AG10803 (cell line): ENCODE measurements around the gene ETNK1.

Experiments used
- DNase-seq: peaks from one replicate; pipeline ENCODE4 v3.0.0; 2010; ENCODE audit warnings: low read depth
- H3K4me3 ChIP-seq: 2 replicates; pipeline ENCODE4 v1.5.1; 2011; ENCODE audit warnings: mild to moderate bottlenecking, low read length, control low read depth
- CTCF ChIP-seq: conservative IDR thresholded peaks from 2 replicates; pipeline ENCODE4 v1.5.1; 2011; ENCODE audit warnings: mild to moderate bottlenecking, low read length, control low read depth, inconsistent platforms

The ETNK1 gene

GRCh38 chr12:22631863-22632463, 7.0 kb downstream of the ETNK1 start:
- no peak overlapping the region for H3K4me3 ChIP-seq
- peak; percentile 13 for DNase-seq
- peak; percentile 66 for TF ChIP-seq CTCF

DNA sequence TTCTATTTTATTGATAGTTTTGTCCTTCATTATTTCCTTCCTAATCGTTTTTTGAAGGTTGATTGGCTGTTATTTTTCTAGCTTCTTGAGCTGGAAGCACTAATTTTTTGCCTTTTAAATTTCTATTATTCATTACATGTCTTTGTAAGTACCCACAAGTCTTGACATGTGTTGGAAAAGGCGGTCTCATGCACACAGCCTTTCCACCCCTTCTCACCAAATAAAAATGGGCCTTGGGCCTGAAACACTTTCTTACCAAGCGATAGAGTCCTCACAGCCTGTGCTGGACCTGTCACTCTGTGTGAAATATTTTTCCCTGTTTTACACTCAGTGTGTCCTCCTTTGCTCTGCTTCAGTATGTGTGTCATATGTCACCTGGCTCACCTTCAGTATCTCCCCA, 9.9 kb downstream of the ETNK1 start:
- H3K4me3 ChIP-seq, result no peak overlapping the region
- DNase-seq, result no peak
- TF ChIP-seq CTCF, result no peak

- no peak for TF ChIP-seq CTCF
- peak; percentile 31 for DNase-seq
- H3K4me3 ChIP-seq, result no peak overlapping the region
Measured at GRCh38 chr12:22635812-22636211, 10.8 kb downstream of the ETNK1 start.

DNA sequence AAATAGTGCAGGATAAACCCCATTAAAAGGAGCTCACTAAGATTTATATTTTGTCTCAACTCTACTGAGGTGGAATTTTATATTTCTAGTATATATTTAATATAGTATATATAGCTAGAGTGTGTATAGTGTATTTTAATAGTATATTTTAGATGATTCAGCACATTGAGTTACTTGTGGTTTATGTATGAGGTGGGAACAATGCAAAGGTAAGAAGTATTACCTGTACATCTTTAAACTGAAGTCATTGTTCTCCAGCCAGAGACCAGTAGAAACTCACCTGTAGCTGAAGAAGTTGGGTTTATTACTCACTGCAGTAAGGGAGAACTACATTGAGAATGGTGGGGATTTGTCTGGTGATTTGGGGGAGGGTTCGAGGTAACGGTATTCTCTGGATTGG, 15.9 kb downstream of the ETNK1 start:
- no peak for DNase-seq
- TF ChIP-seq CTCF, result no peak
- H3K4me3 ChIP-seq, result no peak overlapping the region

DNA sequence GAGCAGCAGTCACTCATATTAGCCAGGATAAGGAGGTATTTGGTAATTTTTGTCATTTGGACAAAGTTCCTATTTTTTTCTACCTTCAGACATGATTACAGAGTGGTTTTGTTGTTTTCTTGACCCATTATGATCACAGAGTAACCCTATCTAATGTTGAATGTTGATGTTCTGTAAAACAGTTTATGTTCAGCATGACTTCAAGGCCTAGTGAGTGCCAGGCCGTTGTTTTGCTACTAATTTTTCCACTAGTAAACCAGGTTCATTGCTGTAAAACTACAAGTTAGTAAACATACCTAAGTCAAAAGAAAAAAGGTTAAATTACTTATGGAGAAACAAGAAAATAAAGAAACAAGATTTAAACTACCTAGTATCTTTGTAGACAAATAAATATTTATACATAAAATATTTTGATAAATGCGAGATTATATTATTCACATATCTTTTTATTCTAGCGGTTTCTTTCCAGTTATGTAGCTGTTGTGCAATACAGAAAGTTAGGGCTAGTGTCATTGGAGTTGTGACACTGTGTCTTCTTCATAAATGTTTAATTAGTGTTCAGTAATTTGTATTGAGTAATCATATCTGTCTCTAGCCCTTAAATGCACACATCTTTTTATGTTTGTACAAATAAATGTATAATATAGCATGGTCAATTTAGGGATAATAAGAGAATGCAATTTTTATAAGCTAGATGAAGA, 16.5 kb downstream of the ETNK1 start:
- H3K4me3 ChIP-seq, result no peak overlapping the region
- no peak for TF ChIP-seq CTCF
- no peak for DNase-seq

DNA sequence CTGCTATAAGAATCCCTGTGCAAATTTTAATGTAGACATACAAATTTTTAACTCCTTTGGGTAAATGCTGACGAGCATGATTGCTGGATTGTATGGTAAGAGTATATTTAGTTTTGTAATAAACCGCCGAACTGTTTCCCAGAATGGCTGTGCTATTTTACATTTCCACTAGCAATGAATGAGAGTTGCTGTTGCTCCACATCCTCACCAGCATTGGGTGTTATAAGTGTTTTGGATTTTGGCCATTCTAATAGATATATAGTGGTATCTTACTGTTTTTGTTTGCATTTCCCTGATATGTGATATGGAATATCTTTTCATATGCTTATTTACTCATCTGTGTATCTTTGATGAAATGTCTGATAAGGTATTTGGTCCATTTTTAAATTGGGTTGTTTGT, 23.7 kb downstream of the ETNK1 start:
- TF ChIP-seq CTCF, result no peak
- DNase-seq, result no peak
- no peak overlapping the region for H3K4me3 ChIP-seq

- H3K4me3 ChIP-seq, result no peak overlapping the region
- TF ChIP-seq CTCF, result no peak
- DNase-seq, result peak; percentile 68
Measured at GRCh38 chr12:22653075-22653474, 28.1 kb downstream of the ETNK1 start.
